OCI-LY7 (cell line): ENCODE results near the gene TSPAN9. TPM values are rescaled to one million over a fixed set of nuclear protein-coding genes. Genes with fewer than 3 reads are reported as not detected.

Source experiments
- BruUV-seq: library from RNA; stranded (reverse); fragments of 400-500 nt; replicated peaks from 2 replicates; lab custom pipeline; 2021; lab: Mats Ljungman, UMichigan
- CTCF ChIA-PET: fragments of 300-600 bp; sonication (Branson Sonifier 250); formaldehyde crosslinking; loops from one replicate; lab custom pipeline; 2022; ENCODE audit warnings: antibody characterized with exemption; ENCODE audit not compliant: unreplicated experiment; lab: Charles Lee
- POLR2A ChIA-PET: fragments of 300-600 bp; sonication (Branson Sonifier 250); formaldehyde crosslinking; loops from one replicate; lab custom pipeline; 2022; ENCODE audit warnings: antibody characterized with exemption; lab: Charles Lee
- DNase-seq: peaks from one replicate; pipeline ENCODE4 v3.0.0-alpha.2; 2015; ENCODE audit warnings: low spot score
- H2AFZ ChIP-seq: fragments of 200-600 bp; sonication (generic), shearing (Covaris generic); 2 replicates; pipeline ENCODE4 v1.6.1; 2014; ENCODE audit warnings: mild to moderate bottlenecking, antibody characterized with exemption, low read length, moderate library complexity
- H3K27ac ChIP-seq: fragments of 200-600 bp; sonication (generic); 2 replicates; pipeline ENCODE4 v1.5.1; 2014; ENCODE audit warnings: mixed run types, low read depth, mild to moderate bottlenecking, moderate library complexity, low read length, inconsistent platforms; ENCODE audit not compliant: poor library complexity, severe bottlenecking
- H3K36me3 ChIP-seq: fragments of 200-600 bp; sonication (generic); 2 replicates; pipeline ENCODE4 v1.6.1; 2014; ENCODE audit warnings: mild to moderate bottlenecking, antibody characterized with exemption, low read length, moderate library complexity, mixed read lengths; ENCODE audit not compliant: insufficient read depth
- H3K4me1 ChIP-seq: fragments of 200-600 bp; sonication (generic); 2 replicates; pipeline ENCODE4 v1.5.1; 2014; ENCODE audit warnings: mild to moderate bottlenecking, low read length; ENCODE audit not compliant: insufficient read depth, poor library complexity, severe bottlenecking
- H3K4me2 ChIP-seq: fragments of 200-600 bp; sonication (generic); 2 replicates; pipeline ENCODE4 v1.6.1; 2014; ENCODE audit warnings: mild to moderate bottlenecking, low read length
- H3K4me3 ChIP-seq: fragments of 200-600 bp; sonication (generic); 2 replicates; pipeline ENCODE4 v1.5.1; 2014; ENCODE audit warnings: mild to moderate bottlenecking, low read depth, low read length; ENCODE audit not compliant: poor library complexity, severe bottlenecking
- H3K79me2 ChIP-seq: fragments of 200-600 bp; sonication (generic); 2 replicates; pipeline ENCODE4 v1.6.1; 2016; ENCODE audit warnings: low read depth, mild to moderate bottlenecking, low read length, moderate library complexity, mixed read lengths; ENCODE audit not compliant: insufficient read depth
- H3K9me2 ChIP-seq: fragments of 200-600 bp; sonication (generic); 2 replicates; pipeline ENCODE4 v1.6.1; 2016; ENCODE audit warnings: mild to moderate bottlenecking, low read length, mixed read lengths; ENCODE audit not compliant: insufficient read depth
- H3K9me3 ChIP-seq: fragments of 200-600 bp; sonication (generic); 2 replicates; pipeline ENCODE4 v1.6.1; 2014; ENCODE audit warnings: mild to moderate bottlenecking, mixed run types, low read length, mixed read lengths
- H4K20me1 ChIP-seq: fragments of 200-600 bp; sonication (generic); 2 replicates; pipeline ENCODE4 v1.6.1; 2014; ENCODE audit warnings: mild to moderate bottlenecking, antibody characterized with exemption, low read length, moderate library complexity, mixed read lengths; ENCODE audit not compliant: insufficient read depth
- CTCF ChIP-seq: fragments of 200-600 bp; sonication (generic); conservative IDR thresholded peaks from 2 replicates; pipeline ENCODE4 v1.5.1; 2014; ENCODE audit warnings: mild to moderate bottlenecking, antibody characterized with exemption, low read length, moderate library complexity, mixed read lengths
- EZH2phosphoT487 ChIP-seq: fragments of 200-600 bp; sonication (generic); IDR thresholded peaks from 2 replicates; pipeline ENCODE4 v1.6.1; 2018; ENCODE audit warnings: low read depth, borderline replicate concordance, mild to moderate bottlenecking, mixed run types, antibody characterized with exemption, low read length, moderate library complexity, mixed read lengths
- intact Hi-C: fragments of 100-400 bp; cut with micrococcal nuclease; formaldehyde crosslinking; loops from one replicate; pipeline ENCODE4 v1.10.0; 2022; ENCODE audit not compliant: unreplicated experiment
- total RNA-seq, 2 experiments: library from RNA; depleted of rRNA in 1 of 2; stranded (reverse); fragments of >200 nt in 1 of 2; shearing (Covaris generic) in 1 of 2; gene quantifications; 2 replicates each; pipeline ENCODE4 v1.2.3, GENCODE V29; 2014 to 2022

The TSPAN9 gene
- total RNA-seq, 2 experiments from 2014 or later, result 0.50 to 0.74 TPM

- CTCF ChIA-PET, result no interaction called here
- no peak for DNase-seq
- no peak overlapping the region for H3K4me2 ChIP-seq
- no peak overlapping the region for H2AFZ ChIP-seq
- POLR2A ChIA-PET, result interaction anchor here (1.1 kb wide), 1 partner anchor 31 kb away, joined by 3 read pairs; no protein-coding TSS in a partner anchor
- TF ChIP-seq CTCF (no peak), EZH2phosphoT487 (no peak)
- H3K9me3 ChIP-seq, result no peaks in the 10 kb centered on the region
- BruUV-seq, result no TSS peak
- no peaks in the 10 kb centered on the region for H3K36me3 ChIP-seq
- no peaks in the 10 kb centered on the region for H3K4me1 ChIP-seq
- H4K20me1 ChIP-seq, result no peaks in the 10 kb centered on the region
- intact Hi-C loops, result no loop called here
- no peaks in the 10 kb centered on the region for H3K9me2 ChIP-seq
- H3K27ac ChIP-seq, result no peak overlapping the region
- H3K79me2 ChIP-seq, result no peaks in the 10 kb centered on the region
- no peak overlapping the region for H3K4me3 ChIP-seq
Measured at GRCh38 chr12:3193755-3194154, 116.6 kb downstream of the TSPAN9 start.

- Histone ChIP-seq H2AFZ (no peak overlapping the region), H3K4me3 (no peak overlapping the region), H3K27ac (no peak overlapping the region), H4K20me1 (no peaks in the 10 kb centered on the region), H3K9me3 (no peaks in the 10 kb centered on the region), H3K36me3 (no peaks in the 10 kb centered on the region), H3K79me2 (no peaks in the 10 kb centered on the region), H3K4me2 (no peak overlapping the region), H3K9me2 (no peaks in the 10 kb centered on the region), H3K4me1 (no peaks in the 10 kb centered on the region)
- ChIA-PET POLR2A (no interaction called here), CTCF (interaction anchor here (0.7 kb wide), 1 partner anchor 18 kb away, joined by 11 read pairs; no protein-coding TSS in a partner anchor)
- no TSS peak for BruUV-seq
- intact Hi-C loops, result no loop called here
- TF ChIP-seq CTCF (no peak), EZH2phosphoT487 (no peak)
- no peak for DNase-seq
Measured at GRCh38 chr12:3195337-3195736, 118.2 kb downstream of the TSPAN9 start.

GRCh38 chr12:3195859-3196483, 118.8 kb downstream of the TSPAN9 start:
- H2AFZ ChIP-seq, result no peak overlapping the region
- no peaks in the 10 kb centered on the region for H3K9me2 ChIP-seq
- no peak overlapping the region for H3K4me2 ChIP-seq
- TF ChIP-seq EZH2phosphoT487, result no peak
- TF ChIP-seq CTCF, result no peak
- DNase-seq, result no peak
- H3K9me3 ChIP-seq, result no peaks in the 10 kb centered on the region
- no peaks in the 10 kb centered on the region for H3K36me3 ChIP-seq
- H3K4me3 ChIP-seq, result no peak overlapping the region
- CTCF ChIA-PET, result interaction anchor here (0.6 to 0.7 kb wide), 2 partner anchors 17 kb away, joined by 3 to 11 read pairs; no protein-coding TSS in a partner anchor
- intact Hi-C loops, result no loop called here
- H3K27ac ChIP-seq, result no peak overlapping the region
- no peaks in the 10 kb centered on the region for H3K79me2 ChIP-seq
- POLR2A ChIA-PET, result no interaction called here
- H3K4me1 ChIP-seq, result no peaks in the 10 kb centered on the region
- no peaks in the 10 kb centered on the region for H4K20me1 ChIP-seq
- BruUV-seq, result no TSS peak
